Stomach smooth muscle (tissue), 2 donors: ENCODE measurements around the gene COMMD9.

Experiments used
- H3K27ac ChIP-seq: one replicate; pipeline ENCODE4 v1.7.0; 2013; ENCODE audit warnings: mild to moderate bottlenecking, low read length, inconsistent platforms
- H3K27me3 ChIP-seq, 2 donors: one replicate each; pipeline ENCODE4 v1.7.0; 2013; ENCODE audit warnings: low read length in 2 of 2; ENCODE audit not compliant: insufficient read depth in 2 of 2, control insufficient read depth in 1 of 2
- H3K36me3 ChIP-seq, 2 donors: one replicate each; pipeline ENCODE4 v1.7.0; 2013; ENCODE audit warnings: low read length in 2 of 2; ENCODE audit not compliant: control insufficient read depth in 2 of 2, insufficient read depth in 2 of 2
- H3K4me1 ChIP-seq: one replicate; pipeline ENCODE4 v1.7.0; 2013; ENCODE audit warnings: low read length; ENCODE audit not compliant: control insufficient read depth, insufficient read depth
- H3K4me3 ChIP-seq, 2 donors: one replicate each; pipeline ENCODE4 v1.7.0; 2013; ENCODE audit warnings: low read length in 2 of 2
- H3K9ac ChIP-seq, 2 donors: one replicate each; pipeline ENCODE4 v1.7.0; 2013; ENCODE audit warnings: low read length in 2 of 2, mild to moderate bottlenecking in 1 of 2
- H3K9me3 ChIP-seq, 2 donors: one replicate each; pipeline ENCODE4 v1.7.0; 2013; ENCODE audit warnings: low read length in 2 of 2; ENCODE audit not compliant: control insufficient read depth in 2 of 2
- donor health status: healthy.
- donor health status: Pancreatic carcinoma.

Gene COMMD9

GRCh38 chr11:36271794-36272407 lies 17.3 kb downstream of the COMMD9 start:
- peaks cover 28 to 43% of the 10 kb centered on the region in 2 donors for H3K36me3 ChIP-seq
- no peak overlapping the region for H3K9ac ChIP-seq
- H3K27me3 ChIP-seq: no peaks in the 10 kb centered on the region
- H3K4me3 ChIP-seq: no peak overlapping the region
- no peak overlapping the region for H3K27ac ChIP-seq
- no peaks in the 10 kb centered on the region for H3K4me1 ChIP-seq
- H3K9me3 ChIP-seq: no peaks in the 10 kb centered on the region

GRCh38 chr11:36270701-36271100 lies 18.5 kb downstream of the COMMD9 start:
- Histone ChIP-seq H3K9me3 (no peaks in the 10 kb centered on the region), H3K9ac (no peak overlapping the region), H3K4me1 (no peaks in the 10 kb centered on the region), H3K4me3 (no peak overlapping the region), H3K36me3 (peaks cover 21 to 43% of the 10 kb centered on the region in 2 donors), H3K27ac (no peak overlapping the region), H3K27me3 (no peaks in the 10 kb centered on the region)

GRCh38 chr11:36268337-36268985 lies 20.8 kb downstream of the COMMD9 start:
- Histone ChIP-seq H3K4me1 (no peaks in the 10 kb centered on the region), H3K9me3 (no peaks in the 10 kb centered on the region), H3K36me3 (peaks cover 8 to 26% of the 10 kb centered on the region in 2 donors), H3K27ac (no peak overlapping the region), H3K27me3 (no peaks in the 10 kb centered on the region), H3K9ac (no peak overlapping the region), H3K4me3 (no peak overlapping the region)

- Histone ChIP-seq H3K4me1 (no peaks in the 10 kb centered on the region), H3K9ac (no peak overlapping the region), H3K9me3 (no peaks in the 10 kb centered on the region), H3K4me3 (no peak overlapping the region), H3K36me3 (peaks cover 0 to 11% of the 10 kb centered on the region in 2 donors), H3K27me3 (no peaks in the 10 kb centered on the region), H3K27ac (no peak overlapping the region)
These were observed 22.5 kb downstream of the COMMD9 start for GRCh38 chr11:36266767-36267166.

GRCh38 chr11:36265793-36266628 lies 23.2 kb downstream of the COMMD9 start:
- H3K9ac ChIP-seq: no peak overlapping the region

GRCh38 chr11:36264973-36265344 lies 24.3 kb downstream of the COMMD9 start:
- Histone ChIP-seq H3K27me3 (peaks cover 0 to 2% of the 10 kb centered on the region in 2 donors), H3K4me3 (no peak overlapping the region), H3K27ac (no peak overlapping the region), H3K4me1 (no peaks in the 10 kb centered on the region), H3K9ac (no peak overlapping the region), H3K9me3 (no peaks in the 10 kb centered on the region), H3K36me3 (no peaks in the 10 kb centered on the region)

More at GRCh38 chr11:36265793-36266628, 23.2 kb downstream of the COMMD9 start:
- Histone ChIP-seq H3K9me3 (no peaks in the 10 kb centered on the region), H3K27me3 (no peaks in the 10 kb centered on the region), H3K27ac (no peak overlapping the region), H3K4me1 (no peaks in the 10 kb centered on the region), H3K4me3 (no peak overlapping the region), H3K36me3 (peaks cover 0 to 5% of the 10 kb centered on the region in 2 donors)

GRCh38 chr11:36264011-36264972 lies 24.9 kb downstream of the COMMD9 start:
- Histone ChIP-seq H3K27ac (no peak overlapping the region), H3K9me3 (no peaks in the 10 kb centered on the region), H3K36me3 (no peaks in the 10 kb centered on the region), H3K27me3 (peaks cover 0 to 2% of the 10 kb centered on the region in 2 donors), H3K4me1 (no peaks in the 10 kb centered on the region), H3K4me3 (no peak overlapping the region), H3K9ac (no peak overlapping the region)

GRCh38 chr11:36261094-36261493 lies 28.1 kb downstream of the COMMD9 start:
- H3K4me3 ChIP-seq: no peak overlapping the region
- H3K36me3 ChIP-seq: no peaks in the 10 kb centered on the region
- peaks cover 0 to 5% of the 10 kb centered on the region in 2 donors for H3K27me3 ChIP-seq
- H3K9me3 ChIP-seq: peaks cover 0 to 3% of the 10 kb centered on the region in 2 donors
- H3K4me1 ChIP-seq: no peaks in the 10 kb centered on the region
- no peak overlapping the region for H3K9ac ChIP-seq
- H3K27ac ChIP-seq: no peak overlapping the region

- Histone ChIP-seq H3K9me3 (peaks cover 0 to 4% of the 10 kb centered on the region in 2 donors), H3K9ac (no peak overlapping the region), H3K27ac (no peak overlapping the region), H3K4me1 (no peaks in the 10 kb centered on the region), H3K27me3 (peaks cover 0 to 5% of the 10 kb centered on the region in 2 donors), H3K4me3 (no peak overlapping the region), H3K36me3 (no peaks in the 10 kb centered on the region)
These were observed 30.4 kb downstream of the COMMD9 start for GRCh38 chr11:36258730-36259360.

- Histone ChIP-seq H3K4me3 (no peak overlapping the region), H3K27ac (no peak overlapping the region), H3K9ac (no peak overlapping the region), H3K9me3 (peaks cover 0 to 4% of the 10 kb centered on the region in 2 donors), H3K27me3 (peaks cover 0 to 5% of the 10 kb centered on the region in 2 donors), H3K4me1 (no peaks in the 10 kb centered on the region), H3K36me3 (no peaks in the 10 kb centered on the region)
These were observed 31.9 kb downstream of the COMMD9 start for GRCh38 chr11:36257351-36257750.
